ENCODE measurements around the gene PLPPR5. TPM values are rescaled to one million over a fixed set of nuclear protein-coding genes. Genes with fewer than 3 reads are reported as not detected.

The PLPPR5 gene
- total and polyA plus RNA-seq, 9 of the 15 experiments (the other 6 are each of a cell fraction or from before 2014, with no cell fraction given), result not detected

DNA sequence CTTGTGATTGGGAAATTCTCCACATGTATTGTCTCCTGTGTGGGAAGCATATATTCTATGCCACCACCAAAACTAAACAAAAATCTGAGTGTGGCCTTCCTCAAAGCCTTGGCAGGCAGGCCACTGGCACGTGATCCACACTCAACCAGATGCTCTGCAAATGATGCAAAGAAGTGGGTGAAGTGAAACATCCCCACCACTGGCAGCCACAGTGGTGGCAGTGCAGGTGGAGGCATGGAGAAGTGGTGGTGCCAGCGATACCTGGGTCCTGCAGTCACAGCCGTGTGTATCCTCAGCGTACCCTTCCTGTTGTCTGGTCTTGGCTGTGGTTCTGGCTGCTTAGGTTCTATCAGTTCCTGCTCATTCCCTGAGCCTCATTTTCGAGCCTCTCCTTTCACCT is 65.2 kb downstream of the PLPPR5 start (continued):
- TF ChIP-seq, protein P1, sequence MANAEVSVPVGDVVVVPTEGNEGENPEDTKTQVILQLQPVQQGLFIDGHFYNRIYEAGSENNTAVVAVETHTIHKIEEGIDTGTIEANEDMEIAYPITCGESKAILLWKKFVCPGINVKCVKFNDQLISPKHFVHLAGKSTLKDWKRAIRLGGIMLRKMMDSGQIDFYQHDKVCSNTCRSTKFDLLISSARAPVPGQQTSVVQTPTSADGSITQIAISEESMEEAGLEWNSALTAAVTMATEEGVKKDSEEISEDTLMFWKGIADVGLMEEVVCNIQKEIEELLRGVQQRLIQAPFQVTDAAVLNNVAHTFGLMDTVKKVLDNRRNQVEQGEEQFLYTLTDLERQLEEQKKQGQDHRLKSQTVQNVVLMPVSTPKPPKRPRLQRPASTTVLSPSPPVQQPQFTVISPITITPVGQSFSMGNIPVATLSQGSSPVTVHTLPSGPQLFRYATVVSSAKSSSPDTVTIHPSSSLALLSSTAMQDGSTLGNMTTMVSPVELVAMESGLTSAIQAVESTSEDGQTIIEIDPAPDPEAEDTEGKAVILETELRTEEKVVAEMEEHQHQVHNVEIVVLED (CRISPR knock-in tag; IDR thresholded peaks at IDR 0.05), result no peak
- TF ChIP-seq RFX5 (IDR thresholded peaks at IDR 0.05; ENCODE audit: low read depth, low read length) (no peak), ZFP30 (CRISPR knock-in tag; IDR thresholded peaks at IDR 0.05; ENCODE audit: borderline replicate concordance) (no peak), SRSF9 (IDR thresholded peaks at IDR 0.05; ENCODE audit: borderline replicate concordance, low read depth, low read length) (no peak)
- TF ChIP-seq, protein P2, sequence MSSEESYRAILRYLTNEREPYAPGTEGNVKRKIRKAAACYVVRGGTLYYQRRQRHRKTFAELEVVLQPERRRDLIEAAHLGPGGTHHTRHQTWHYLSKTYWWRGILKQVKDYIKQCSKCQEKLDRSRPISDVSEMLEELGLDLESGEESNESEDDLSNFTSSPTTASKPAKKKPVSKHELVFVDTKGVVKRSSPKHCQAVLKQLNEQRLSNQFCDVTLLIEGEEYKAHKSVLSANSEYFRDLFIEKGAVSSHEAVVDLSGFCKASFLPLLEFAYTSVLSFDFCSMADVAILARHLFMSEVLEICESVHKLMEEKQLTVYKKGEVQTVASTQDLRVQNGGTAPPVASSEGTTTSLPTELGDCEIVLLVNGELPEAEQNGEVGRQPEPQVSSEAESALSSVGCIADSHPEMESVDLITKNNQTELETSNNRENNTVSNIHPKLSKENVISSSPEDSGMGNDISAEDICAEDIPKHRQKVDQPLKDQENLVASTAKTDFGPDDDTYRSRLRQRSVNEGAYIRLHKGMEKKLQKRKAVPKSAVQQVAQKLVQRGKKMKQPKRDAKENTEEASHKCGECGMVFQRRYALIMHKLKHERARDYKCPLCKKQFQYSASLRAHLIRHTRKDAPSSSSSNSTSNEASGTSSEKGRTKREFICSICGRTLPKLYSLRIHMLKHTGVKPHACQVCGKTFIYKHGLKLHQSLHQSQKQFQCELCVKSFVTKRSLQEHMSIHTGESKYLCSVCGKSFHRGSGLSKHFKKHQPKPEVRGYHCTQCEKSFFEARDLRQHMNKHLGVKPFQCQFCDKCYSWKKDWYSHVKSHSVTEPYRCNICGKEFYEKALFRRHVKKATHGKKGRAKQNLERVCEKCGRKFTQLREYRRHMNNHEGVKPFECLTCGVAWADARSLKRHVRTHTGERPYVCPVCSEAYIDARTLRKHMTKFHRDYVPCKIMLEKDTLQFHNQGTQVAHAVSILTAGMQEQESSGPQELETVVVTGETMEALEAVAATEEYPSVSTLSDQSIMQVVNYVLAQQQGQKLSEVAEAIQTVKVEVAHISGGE (CRISPR knock-in tag; IDR thresholded peaks at IDR 0.05), result no peak
- TF ChIP-seq, protein P3, sequence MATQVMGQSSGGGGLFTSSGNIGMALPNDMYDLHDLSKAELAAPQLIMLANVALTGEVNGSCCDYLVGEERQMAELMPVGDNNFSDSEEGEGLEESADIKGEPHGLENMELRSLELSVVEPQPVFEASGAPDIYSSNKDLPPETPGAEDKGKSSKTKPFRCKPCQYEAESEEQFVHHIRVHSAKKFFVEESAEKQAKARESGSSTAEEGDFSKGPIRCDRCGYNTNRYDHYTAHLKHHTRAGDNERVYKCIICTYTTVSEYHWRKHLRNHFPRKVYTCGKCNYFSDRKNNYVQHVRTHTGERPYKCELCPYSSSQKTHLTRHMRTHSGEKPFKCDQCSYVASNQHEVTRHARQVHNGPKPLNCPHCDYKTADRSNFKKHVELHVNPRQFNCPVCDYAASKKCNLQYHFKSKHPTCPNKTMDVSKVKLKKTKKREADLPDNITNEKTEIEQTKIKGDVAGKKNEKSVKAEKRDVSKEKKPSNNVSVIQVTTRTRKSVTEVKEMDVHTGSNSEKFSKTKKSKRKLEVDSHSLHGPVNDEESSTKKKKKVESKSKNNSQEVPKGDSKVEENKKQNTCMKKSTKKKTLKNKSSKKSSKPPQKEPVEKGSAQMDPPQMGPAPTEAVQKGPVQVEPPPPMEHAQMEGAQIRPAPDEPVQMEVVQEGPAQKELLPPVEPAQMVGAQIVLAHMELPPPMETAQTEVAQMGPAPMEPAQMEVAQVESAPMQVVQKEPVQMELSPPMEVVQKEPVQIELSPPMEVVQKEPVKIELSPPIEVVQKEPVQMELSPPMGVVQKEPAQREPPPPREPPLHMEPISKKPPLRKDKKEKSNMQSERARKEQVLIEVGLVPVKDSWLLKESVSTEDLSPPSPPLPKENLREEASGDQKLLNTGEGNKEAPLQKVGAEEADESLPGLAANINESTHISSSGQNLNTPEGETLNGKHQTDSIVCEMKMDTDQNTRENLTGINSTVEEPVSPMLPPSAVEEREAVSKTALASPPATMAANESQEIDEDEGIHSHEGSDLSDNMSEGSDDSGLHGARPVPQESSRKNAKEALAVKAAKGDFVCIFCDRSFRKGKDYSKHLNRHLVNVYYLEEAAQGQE (IDR thresholded peaks at IDR 0.05; ENCODE audit: borderline replicate concordance), result no peak
- TF ChIP-seq, protein P3 (CRISPR knock-in tag; IDR thresholded peaks at IDR 0.05; ENCODE audit: low read depth), result no peak
